GM10248 (cell line): Measurements from ENCODE around the gene ARHGAP15.

Experiments used
- CTCF ChIA-PET: fragments of 300-600 bp; sonication (Branson Sonifier 250); formaldehyde crosslinking; extraction: SDS; loops from one replicate; lab custom pipeline; 2021; ENCODE audit warnings: antibody characterized with exemption; lab: Yijun Ruan, JAX
- POLR2A ChIA-PET: fragments of 350-650 bp; sonication (Branson Sonifier 250); formaldehyde crosslinking; extraction: SDS; loops from one replicate; lab custom pipeline; 2020; ENCODE audit warnings: antibody characterized with exemption; lab: Yijun Ruan, JAX
- DNase-seq: peaks from one replicate; pipeline ENCODE4 v3.0.0; 2012; ENCODE audit errors: extremely low spot score
- CTCF ChIP-seq: IDR thresholded peaks from 2 replicates; pipeline ENCODE4 v1.5.1; 2012; ENCODE audit warnings: mild to moderate bottlenecking, low read depth; ENCODE audit errors: extremely low read depth, missing control alignments, control extremely low read depth

ARHGAP15 gene

GRCh38 chr2:143361346-143361745 is 232.1 kb downstream of the ARHGAP15 start:
- DNase-seq, result no peak
- TF ChIP-seq CTCF, result no peak
- ChIA-PET CTCF (no interaction called here), POLR2A (no interaction called here)

GRCh38 chr2:143371616-143372015 is 242.4 kb downstream of the ARHGAP15 start:
- DNase-seq, result no peak
- ChIA-PET POLR2A (no interaction called here), CTCF (no interaction called here)
- no peak for TF ChIP-seq CTCF

- no peak for DNase-seq
- TF ChIP-seq CTCF, result no peak
- ChIA-PET POLR2A (no interaction called here), CTCF (interaction anchor here (1.0 to 1.5 kb wide), 3 partner anchors 9 to 13 kb away, joined by 3 to 5 read pairs (median 3); no protein-coding TSS in a partner anchor)
Observed at GRCh38 chr2:143375384-143375880, 246.2 kb downstream of the ARHGAP15 start.

GRCh38 chr2:143378996-143379395 is 249.8 kb downstream of the ARHGAP15 start:
- no peak for TF ChIP-seq CTCF
- CTCF ChIA-PET, result no interaction called here
- DNase-seq, result no peak
- POLR2A ChIA-PET, result no interaction called here

GRCh38 chr2:143379955-143380354 is 250.7 kb downstream of the ARHGAP15 start:
- ChIA-PET POLR2A (no interaction called here), CTCF (no interaction called here)
- DNase-seq, result no peak
- TF ChIP-seq CTCF, result no peak

GRCh38 chr2:143382573-143382972 is 253.4 kb downstream of the ARHGAP15 start:
- POLR2A ChIA-PET, result no interaction called here
- DNase-seq, result no peak
- no peak for TF ChIP-seq CTCF
- CTCF ChIA-PET, result interaction anchor here (1.2 kb wide), 1 partner anchor 26 kb away, joined by 3 read pairs; no protein-coding TSS in a partner anchor
